Small intestine (tissue), 7 donors: ENCODE data around the gene PHF24. TPM values are rescaled to one million over a fixed set of nuclear protein-coding genes. Genes with fewer than 3 reads are reported as not detected.

ENCODE experiments used
- DNase-seq, 2 donors: peaks; one replicate each; pipeline versions ENCODE4 v3.0.0 to v3.0.0-alpha.2; 2013
- FAIRE-seq: peaks from 2 replicates; lab custom pipeline; 2012; peaks lifted over from hg19 to GRCh38; lab: Jason Lieb, UNC
- H3K27ac ChIP-seq, 3 donors: one replicate each; pipeline ENCODE4 v1.5.1; 2013; ENCODE audit warnings: low read length in 2 of 3, mild to moderate bottlenecking in 2 of 3, control low read depth in 1 of 3, inconsistent platforms in 1 of 3, low read depth in 1 of 3, moderate library complexity in 1 of 3
- H3K27me3 ChIP-seq, 3 donors: one replicate each; pipeline ENCODE4 v1.6.1; 2013; ENCODE audit warnings: low read length in 3 of 3, inconsistent platforms in 1 of 3; ENCODE audit not compliant: control insufficient read depth in 3 of 3, insufficient read depth in 3 of 3
- H3K36me3 ChIP-seq, 3 donors: one replicate each; pipeline ENCODE4 v1.6.1; 2013; ENCODE audit warnings: low read length in 3 of 3, inconsistent platforms in 1 of 3, low read depth in 1 of 3, mild to moderate bottlenecking in 1 of 3, moderate library complexity in 1 of 3; ENCODE audit not compliant: control insufficient read depth in 3 of 3, insufficient read depth in 2 of 3
- H3K4me1 ChIP-seq, 3 donors: one replicate each; pipeline ENCODE4 v1.6.1; 2013; ENCODE audit warnings: low read length in 2 of 3, inconsistent platforms in 1 of 3, low read depth in 1 of 3, mild to moderate bottlenecking in 1 of 3, moderate library complexity in 1 of 3; ENCODE audit not compliant: control insufficient read depth in 3 of 3, insufficient read depth in 2 of 3
- H3K4me3 ChIP-seq, 3 donors: one replicate each; pipeline ENCODE4 v1.5.1; 2013; ENCODE audit warnings: low read length in 3 of 3, control low read depth in 1 of 3, inconsistent platforms in 1 of 3, low read depth in 1 of 3, mild to moderate bottlenecking in 1 of 3, moderate library complexity in 1 of 3
- H3K9me3 ChIP-seq, 2 donors: one replicate each; pipeline ENCODE4 v1.6.1; 2013; ENCODE audit warnings: low read depth in 1 of 2, low read length in 1 of 2; ENCODE audit not compliant: control insufficient read depth in 2 of 2, insufficient read depth in 1 of 2
- WGBS, 3 donors: extraction: QIAGEN DNeasy Blood & Tissue Kit; methylation state at CpG; one replicate each; pipeline ENCODE4 v1.1.7; 2013; 5-methylcytosine and 5-hydroxymethylcytosine counted together
- polyA plus RNA-seq, 4 donors: library from polyadenylated mRNA; stranded (reverse) in 3 of 4; unstranded in 1 of 4; fragments of 200-250 nt in 3 of 4; fragments of 120-200 nt in 1 of 4; gene quantifications; one replicate each; pipeline versions ENCODE4 v1.2.1 to v1.2.3, GENCODE V29; 2013
- donor health status: healthy with polysubstance abuse.
- donor health status: control.
- donor health status: control.
- donor health status: Bipolar disorder and iron deficiency.
- donor health status: healthy.

The PHF24 gene
- polyA plus RNA-seq, 4 donors, result 0.15 to 0.39 TPM; not detected in 2

DNA sequence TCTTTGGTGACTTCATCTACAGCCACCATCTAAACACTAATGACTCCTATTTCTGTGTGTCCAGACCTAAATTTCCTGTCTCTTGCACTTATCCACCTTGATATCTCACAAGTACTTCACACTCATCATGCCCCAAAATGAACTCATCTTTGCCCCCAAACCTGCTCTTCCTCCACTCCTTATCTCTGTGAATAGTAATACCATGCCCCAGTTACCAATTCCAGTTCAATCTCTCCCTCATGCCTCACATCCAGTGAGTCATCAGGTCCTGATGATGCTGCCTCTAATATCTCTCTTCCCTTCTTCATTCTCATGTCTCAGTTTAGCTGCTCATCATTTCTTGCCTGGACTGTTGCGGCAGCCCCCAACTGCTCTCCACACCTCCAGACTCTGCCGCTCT is 16.6 kb downstream of the PHF24 start:
- Histone ChIP-seq H3K4me3 (no peak overlapping the region), H3K27me3 (peaks cover 0 to 2% (median 0%) of the 10 kb centered on the region in 3 donors), H3K36me3 (no peaks in the 10 kb centered on the region), H3K4me1 (no peaks in the 10 kb centered on the region), H3K27ac (no peak overlapping the region), H3K9me3 (no peaks in the 10 kb centered on the region)
- FAIRE-seq, result no peak
- no peak for DNase-seq
- 90 to 98% (median 97%) methylated on average over 2 of the region's 2 CpGs for WGBS, 3 donors

DNA sequence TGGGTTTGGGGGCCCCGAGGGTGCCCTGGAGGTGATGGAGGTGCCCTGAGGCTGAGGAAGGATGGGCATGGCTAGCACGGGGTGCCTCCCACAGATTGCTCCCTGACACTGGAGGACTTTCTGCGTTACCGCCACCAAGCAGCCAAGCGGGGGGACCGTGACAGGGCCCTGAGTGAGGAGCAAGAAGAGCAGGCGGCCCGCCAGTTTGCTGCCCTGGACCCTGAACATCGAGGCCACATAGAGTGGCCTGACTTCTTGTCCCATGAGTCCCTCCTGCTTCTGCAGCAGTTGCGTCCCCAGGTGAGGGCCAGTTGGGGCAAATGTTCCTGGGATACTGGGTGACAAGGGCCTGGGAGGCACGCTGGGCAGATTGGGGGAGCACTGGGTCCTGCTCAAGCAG is 18.4 kb downstream of the PHF24 start:
- 82 to 91% (median 90%) methylated on average over 11 of the region's 11 CpGs for WGBS, 3 donors

DNA sequence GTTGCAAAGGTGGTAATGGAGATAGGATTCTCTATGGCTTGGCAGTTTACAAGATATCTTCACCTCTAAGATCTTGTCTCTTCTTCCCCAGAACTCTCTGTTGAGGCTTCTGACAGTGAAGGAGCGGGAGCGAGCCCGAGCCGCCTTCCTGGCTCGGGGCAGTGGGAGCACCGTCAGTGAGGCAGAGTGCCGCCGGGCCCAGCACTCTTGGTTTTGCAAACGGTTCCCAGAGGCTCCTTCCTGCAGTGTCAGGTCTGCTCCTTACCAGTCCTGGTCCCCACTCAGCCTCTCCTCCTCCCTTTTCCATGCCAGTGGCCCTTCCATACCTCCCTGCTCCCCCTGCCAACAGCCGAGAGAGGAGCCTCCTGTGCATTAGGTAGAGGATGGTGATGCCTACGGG is 18.9 kb downstream of the PHF24 start:
- FAIRE-seq (no peak), DNase-seq (no peak)
- Histone ChIP-seq H3K27ac (no peak overlapping the region), H3K9me3 (no peaks in the 10 kb centered on the region), H3K27me3 (no peaks in the 10 kb centered on the region), H3K4me1 (no peaks in the 10 kb centered on the region), H3K36me3 (no peaks in the 10 kb centered on the region), H3K4me3 (no peak overlapping the region)
- WGBS, 3 donors, result 85 to 91% (median 91%) methylated on average over 11 of the region's 11 CpGs

More for the DNA sequence above, 18.4 kb downstream of the PHF24 start:
- Histone ChIP-seq H3K4me1 (no peaks in the 10 kb centered on the region), H3K9me3 (no peaks in the 10 kb centered on the region), H3K27ac (no peak overlapping the region), H3K36me3 (no peaks in the 10 kb centered on the region), H3K4me3 (no peak overlapping the region), H3K27me3 (peaks cover 0 to 2% (median 0%) of the 10 kb centered on the region in 3 donors)
- DNase-seq, result no peak
- FAIRE-seq, result no peak

DNA sequence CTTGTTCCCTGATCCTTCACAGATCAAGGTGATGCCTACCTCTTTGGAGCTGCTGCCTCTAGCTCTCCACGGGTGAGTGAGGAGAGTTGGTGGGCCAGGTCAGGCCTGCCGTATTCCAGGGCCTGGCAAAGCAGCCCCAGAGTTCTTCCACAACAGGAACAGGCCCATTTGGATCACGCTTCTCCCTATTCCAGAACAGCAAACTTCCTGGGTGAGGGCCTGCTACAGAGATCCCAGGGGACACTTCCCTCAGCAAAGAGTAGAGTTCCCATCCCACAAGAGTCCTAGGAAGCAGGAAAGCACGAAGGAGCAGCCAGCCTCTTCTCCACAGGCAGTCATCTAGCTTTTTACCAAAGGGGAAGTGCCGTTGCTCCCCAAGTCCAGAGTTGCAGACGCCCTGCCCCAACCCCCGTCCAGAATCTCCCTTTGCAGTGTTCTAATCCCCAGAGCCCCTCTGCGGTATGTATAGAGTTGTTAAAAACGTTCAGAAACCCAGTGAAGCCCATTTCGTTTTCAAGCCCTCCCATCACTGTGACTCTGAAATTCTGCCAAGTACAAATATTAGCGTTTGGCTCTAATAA is 22.2 kb downstream of the PHF24 start:
- WGBS, 3 donors, result 66 to 77% (median 69%) methylated on average over 11 of the region's 11 CpGs
- Histone ChIP-seq H3K9me3 (no peaks in the 10 kb centered on the region), H3K27me3 (no peaks in the 10 kb centered on the region), H3K36me3 (no peaks in the 10 kb centered on the region), H3K4me3 (no peak overlapping the region), H3K27ac (no peak overlapping the region), H3K4me1 (no peaks in the 10 kb centered on the region)
- FAIRE-seq (no peak), DNase-seq (no peak)

DNA sequence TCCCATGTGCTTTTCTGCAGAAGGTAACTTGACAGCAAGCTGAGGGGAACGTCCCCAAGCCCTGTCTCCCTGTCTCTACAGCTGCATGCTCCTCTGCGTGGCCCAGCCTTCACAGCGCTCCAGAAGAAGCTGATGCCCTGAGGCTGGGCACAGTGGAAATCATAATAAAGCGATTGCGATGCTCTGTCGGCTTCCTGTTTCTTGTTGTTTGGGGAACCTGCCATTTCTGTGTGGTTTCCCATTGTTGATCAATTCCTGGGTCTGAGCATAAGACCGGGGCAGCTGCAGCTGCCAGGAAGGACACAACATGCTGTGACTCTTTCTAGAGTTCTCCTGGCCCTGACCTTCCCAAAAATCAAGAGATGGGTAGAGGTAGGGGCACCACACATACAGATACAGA is 24.3 kb downstream of the PHF24 start:
- FAIRE-seq (no peak), DNase-seq (no peak)
- Histone ChIP-seq H3K4me1 (no peaks in the 10 kb centered on the region), H3K9me3 (no peaks in the 10 kb centered on the region), H3K27ac (no peak overlapping the region), H3K36me3 (no peaks in the 10 kb centered on the region), H3K27me3 (no peaks in the 10 kb centered on the region), H3K4me3 (no peak overlapping the region)
- 69 to 79% (median 77%) methylated on average over 7 of the region's 7 CpGs for WGBS, 3 donors

DNA sequence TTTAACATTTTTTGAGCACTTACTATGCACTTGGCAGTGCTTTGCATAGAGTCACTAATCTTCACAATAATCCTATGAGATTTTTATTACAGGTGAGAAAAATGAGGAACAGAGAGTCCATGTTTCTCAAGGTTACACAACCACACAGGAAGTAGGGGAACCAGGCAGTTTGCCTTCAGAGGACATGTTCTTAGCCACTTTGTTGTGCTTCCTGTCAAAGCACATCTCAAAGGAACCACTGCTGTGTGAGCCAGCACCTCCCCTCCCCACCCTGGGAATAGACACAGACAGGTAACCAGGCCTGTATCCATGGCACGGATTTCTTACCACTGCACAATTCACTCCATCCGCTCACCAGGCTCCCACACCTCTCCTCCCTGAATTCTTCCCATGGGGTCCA is 25.1 kb downstream of the PHF24 start:
- FAIRE-seq (no peak), DNase-seq (no peak)
- H3K9me3 ChIP-seq, result no peaks in the 10 kb centered on the region
- H3K36me3 ChIP-seq, result no peaks in the 10 kb centered on the region
- H3K4me3 ChIP-seq, result no peak overlapping the region
- peaks cover 0 to 3% (median 0%) of the 10 kb centered on the region in 3 donors for H3K27me3 ChIP-seq
- H3K27ac ChIP-seq, result no peak overlapping the region
- no peaks in the 10 kb centered on the region for H3K4me1 ChIP-seq
- WGBS, 3 donors, result 78 to 92% (median 91%) methylated on average over 2 of the region's 2 CpGs

DNA sequence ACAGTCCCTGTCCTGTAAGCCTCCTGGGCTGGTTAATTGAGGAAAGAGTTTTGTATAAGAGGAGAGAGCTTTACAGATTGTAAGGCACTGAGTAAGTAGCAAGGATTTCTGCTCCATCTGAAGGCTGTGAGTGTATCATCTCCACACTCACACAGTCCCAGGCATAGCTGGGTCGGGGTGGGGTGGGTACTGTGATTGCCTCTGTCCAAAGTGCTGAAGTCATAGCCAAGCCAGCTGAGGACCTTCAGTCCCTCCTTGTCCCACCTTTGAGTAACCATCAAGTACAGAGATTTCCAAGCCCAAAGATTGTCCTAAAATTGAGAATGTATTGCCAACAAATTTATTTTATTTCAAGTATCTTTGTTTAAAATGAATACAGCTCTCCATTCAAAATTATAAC is 26.0 kb downstream of the PHF24 start:
- H3K4me3 ChIP-seq, result no peak overlapping the region
- H3K27ac ChIP-seq, result no peak overlapping the region
- WGBS, 3 donors, result 0 to 6% (median 2%) methylated on average over 1 of the region's 1 CpG
- no peaks in the 10 kb centered on the region for H3K36me3 ChIP-seq
- H3K9me3 ChIP-seq, result no peaks in the 10 kb centered on the region
- DNase-seq (peak in 1 of 2 donors; percentile 52), FAIRE-seq (no peak)
- peaks cover 0 to 3% (median 0%) of the 10 kb centered on the region in 3 donors for H3K27me3 ChIP-seq
- no peaks in the 10 kb centered on the region for H3K4me1 ChIP-seq

DNA sequence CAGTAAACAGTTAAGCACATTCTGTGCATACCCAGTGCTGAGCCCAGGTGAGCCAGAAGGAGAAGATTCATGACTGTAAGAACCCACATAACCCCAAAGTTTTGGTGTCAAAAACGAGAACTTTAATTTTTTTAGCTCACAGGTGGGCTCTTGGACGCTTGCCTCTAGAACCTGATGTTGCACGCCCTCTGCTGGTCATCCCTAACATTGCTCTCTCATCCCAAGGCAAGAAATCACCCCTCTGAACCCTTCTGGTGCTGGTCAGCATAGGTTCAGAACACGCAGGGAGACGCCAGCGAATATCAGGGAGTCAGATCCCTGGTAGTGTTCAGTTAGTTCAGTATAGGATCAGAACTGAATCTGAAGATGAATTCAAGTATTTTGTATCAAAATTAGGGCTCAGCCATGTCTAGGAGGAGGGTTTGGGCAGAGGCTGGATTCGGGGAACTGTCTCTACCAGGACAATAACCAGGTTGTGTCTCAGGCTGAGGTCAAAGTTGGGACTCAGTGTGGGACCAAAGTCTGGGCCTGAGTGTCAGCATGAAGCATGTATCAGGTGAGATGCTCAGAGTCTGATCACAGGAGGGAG is 27.3 kb downstream of the PHF24 start:
- FAIRE-seq (no peak), DNase-seq (peak; percentile 54 to 76)
- Histone ChIP-seq H3K4me1 (peaks cover 0 to 4% (median 0%) of the 10 kb centered on the region in 3 donors), H3K4me3 (no peak overlapping the region), H3K27ac (no peak overlapping the region), H3K9me3 (no peaks in the 10 kb centered on the region), H3K27me3 (peaks cover 0 to 3% (median 0%) of the 10 kb centered on the region in 3 donors), H3K36me3 (no peaks in the 10 kb centered on the region)
- WGBS, 3 donors, result 13 to 15% (median 13%) methylated on average over 7 of the region's 7 CpGs
